A549 (cell line): ENCODE measurements around the gene SHLD1.

Experiments
- CEBPB ChIP-seq, 2 experiments: fragments of >200 bp in 1 of 2; sonication (Bioruptor Twin) in 1 of 2; formaldehyde crosslinking in 1 of 2; IDR thresholded peaks; 2 replicates each; pipeline ENCODE4 v1.6.1; 2012 to 2016
- HDAC2 ChIP-seq: fragments of 200-600 bp; sonication (generic); IDR thresholded peaks from 2 replicates; pipeline ENCODE4 v1.6.1; 2016
- MAX ChIP-seq: IDR thresholded peaks from 2 replicates; pipeline ENCODE4 v1.6.1; 2012
- TF ChIP-seq, protein P1 (sequence below): fragments of >200 bp; sonication (Bioruptor Twin); formaldehyde crosslinking; IDR thresholded peaks from 3 replicates; pipeline ENCODE4 v1.5.1; 2016

DNA sequence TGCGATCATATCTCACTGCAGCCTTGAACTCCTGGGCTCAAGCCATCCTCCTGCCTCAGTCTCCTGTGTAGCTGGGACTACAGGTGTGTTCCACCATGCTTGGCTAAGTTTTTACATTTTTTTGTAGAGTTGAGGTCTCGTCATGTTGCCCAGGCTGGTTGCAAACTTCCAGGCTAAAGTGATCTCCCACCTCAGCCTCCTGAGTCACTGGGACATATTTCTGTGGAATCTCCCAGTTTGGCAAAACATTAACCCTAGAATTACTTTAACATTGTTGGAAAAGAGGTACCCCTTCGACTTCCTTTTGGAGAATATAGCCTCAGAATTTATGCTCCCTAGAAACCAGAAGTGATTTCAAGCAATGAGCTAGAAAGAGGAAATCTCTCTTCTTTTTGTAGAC is 57.2 kb downstream of the SHLD1 start:
- TF ChIP-seq, protein P1, sequence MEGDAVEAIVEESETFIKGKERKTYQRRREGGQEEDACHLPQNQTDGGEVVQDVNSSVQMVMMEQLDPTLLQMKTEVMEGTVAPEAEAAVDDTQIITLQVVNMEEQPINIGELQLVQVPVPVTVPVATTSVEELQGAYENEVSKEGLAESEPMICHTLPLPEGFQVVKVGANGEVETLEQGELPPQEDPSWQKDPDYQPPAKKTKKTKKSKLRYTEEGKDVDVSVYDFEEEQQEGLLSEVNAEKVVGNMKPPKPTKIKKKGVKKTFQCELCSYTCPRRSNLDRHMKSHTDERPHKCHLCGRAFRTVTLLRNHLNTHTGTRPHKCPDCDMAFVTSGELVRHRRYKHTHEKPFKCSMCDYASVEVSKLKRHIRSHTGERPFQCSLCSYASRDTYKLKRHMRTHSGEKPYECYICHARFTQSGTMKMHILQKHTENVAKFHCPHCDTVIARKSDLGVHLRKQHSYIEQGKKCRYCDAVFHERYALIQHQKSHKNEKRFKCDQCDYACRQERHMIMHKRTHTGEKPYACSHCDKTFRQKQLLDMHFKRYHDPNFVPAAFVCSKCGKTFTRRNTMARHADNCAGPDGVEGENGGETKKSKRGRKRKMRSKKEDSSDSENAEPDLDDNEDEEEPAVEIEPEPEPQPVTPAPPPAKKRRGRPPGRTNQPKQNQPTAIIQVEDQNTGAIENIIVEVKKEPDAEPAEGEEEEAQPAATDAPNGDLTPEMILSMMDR: no peak
- TF ChIP-seq MAX: no peak
- TF ChIP-seq CEBPB (IDR thresholded peaks at IDR 0.05): no peak
- no peak for TF ChIP-seq HDAC2
